CD4-positive, alpha-beta memory T cell (primary cell): ENCODE results near the gene ABHD1. TPM values are rescaled to one million over a fixed set of nuclear protein-coding genes. Genes with fewer than 3 reads are reported as not detected.

Experiments
- CTCF ChIA-PET: fragments of 350-600 bp; sonication (Branson Sonifier 250); formaldehyde crosslinking; loops from one replicate; lab custom pipeline; 2021; ENCODE audit warnings: inconsistent platforms; ENCODE audit not compliant: partially characterized antibody; lab: Charles Lee
- POLR2A ChIA-PET: fragments of 350-600 bp; sonication (Branson Sonifier 250); formaldehyde crosslinking; loops from one replicate; lab custom pipeline; 2021; ENCODE audit not compliant: partially characterized antibody; lab: Charles Lee
- DNase-seq, 5 donors: peaks; one replicate each; pipeline versions ENCODE4 v3.0.0 to v3.0.0-alpha.2; 2020 to 2022; ENCODE audit warnings: mixed read lengths in 1 of 5
- H3K27ac ChIP-seq: one replicate; pipeline ENCODE4 v1.7.0; 2013; ENCODE audit warnings: low read depth, low read length
- H3K27me3 ChIP-seq: 2 replicates; pipeline ENCODE4 v1.7.0; 2013; ENCODE audit warnings: mild to moderate bottlenecking, low read length, moderate library complexity; ENCODE audit not compliant: insufficient read depth
- H3K36me3 ChIP-seq: 2 replicates; pipeline ENCODE4 v1.7.0; 2013; ENCODE audit warnings: mild to moderate bottlenecking, low read length, moderate library complexity; ENCODE audit not compliant: insufficient read depth
- H3K4me1 ChIP-seq: 2 replicates; pipeline ENCODE4 v1.7.0; 2013; ENCODE audit warnings: mild to moderate bottlenecking, low read length, moderate library complexity; ENCODE audit not compliant: insufficient read depth
- H3K4me3 ChIP-seq, 2 donors: one replicate each; pipeline ENCODE4 v1.7.0; 2013; ENCODE audit warnings: low read length in 2 of 2, mild to moderate bottlenecking in 1 of 2
- H3K9me3 ChIP-seq, 2 donors: one replicate each; pipeline ENCODE4 v1.7.0; 2013; ENCODE audit warnings: low read length in 2 of 2, control low read depth in 1 of 2; ENCODE audit not compliant: control insufficient read depth in 1 of 2
- H3K27ac Mint-ChIP-seq, 7 donors: one replicate each; pipeline ENCODE4 v1.8.0; 2020 to 2021; ENCODE audit warnings: mixed read lengths in 7 of 7, mild to moderate bottlenecking in 6 of 7, inconsistent platforms in 3 of 7, moderate library complexity in 3 of 7
- H3K27me3 Mint-ChIP-seq, 2 donors: one replicate each; pipeline ENCODE4 v1.8.0; 2020 to 2021; ENCODE audit warnings: mixed read lengths in 2 of 2
- H3K36me3 Mint-ChIP-seq, 2 donors: one replicate each; pipeline ENCODE4 v1.8.0; 2020 to 2021; ENCODE audit warnings: mixed read lengths in 2 of 2, inconsistent platforms in 1 of 2, mild to moderate bottlenecking in 1 of 2
- H3K4me1 Mint-ChIP-seq, 4 donors: one replicate each; pipeline ENCODE4 v1.8.0; 2020 to 2021; ENCODE audit warnings: mixed read lengths in 4 of 4, mild to moderate bottlenecking in 1 of 4
- H3K4me3 Mint-ChIP-seq, 8 donors: one replicate each; pipeline ENCODE4 v1.8.0; 2020 to 2021; ENCODE audit warnings: mixed read lengths in 8 of 8, mild to moderate bottlenecking in 7 of 8, moderate library complexity in 6 of 8, inconsistent platforms in 3 of 8
- H3K9me3 Mint-ChIP-seq, 8 donors: one replicate each; pipeline ENCODE4 v1.8.0; 2020 to 2021; ENCODE audit warnings: mixed read lengths in 8 of 8, mild to moderate bottlenecking in 5 of 8, inconsistent platforms in 3 of 8, moderate library complexity in 1 of 8
- intact Hi-C: fragments of 100-400 bp; cut with micrococcal nuclease; formaldehyde crosslinking; loops from one replicate; pipeline ENCODE4 v1.15.1; 2023
- polyA plus RNA-seq, 2 donors: library from polyadenylated mRNA; unstranded; fragments of 300-500 nt; fragmentation: Illumina TruSeq; gene quantifications; one replicate each; pipeline ENCODE4 v1.2.3, GENCODE V29; 2021
- total RNA-seq, 2 experiments: library from RNA; stranded (reverse); gene quantifications; one replicate each; pipeline ENCODE4 v1.2.3, GENCODE V29; 2021

Gene ABHD1
- total and polyA plus RNA-seq, 4 experiments from 2014 or later = 0.49 to 2.1 (median 1.2) TPM

GRCh38 chr2:27078267-27079194 lies 45.1 kb upstream of the ABHD1 start, which contains the start of gene EMILIN1:
Gene EMILIN1 (plus strand): TSS chr2:27078615. CDS start chr2:27079066, 451 bp downstream.
- Histone ChIP-seq H3K27me3 (no peaks in the 10 kb centered on the region), H3K4me1 (peaks cover 48% of the 10 kb centered on the region), H3K36me3 (no peaks in the 10 kb centered on the region), H3K9me3 (no peaks in the 10 kb centered on the region), H3K4me3 (no peak within 1 kb of the TSS), H3K27ac (no peak within 1 kb of the TSS)
- Mint-ChIP-seq H3K4me3 (no peak within 1 kb of the TSS), H3K27me3 (peaks cover 0 to 2% of the 10 kb centered on the region in 2 donors), H3K9me3 (no peaks in the 10 kb centered on the region), H3K4me1 (peaks cover 27 to 50% (median 40%) of the 10 kb centered on the region in 4 donors), H3K36me3 (no peaks in the 10 kb centered on the region), H3K27ac (peak within 1 kb of the TSS in 2 of 7 donors; percentile 33 to 89)
- no peak for DNase-seq
- ChIA-PET POLR2A (interaction anchor here (1.0 to 18.9 kb wide), 3 partner anchors 18 to 56 kb away, joined by 3 to 402 read pairs (median 3); partner anchors contain the start of genes AGBL5 and PREB), CTCF (no interaction called here)
- intact Hi-C loops = no loop called here

- Histone ChIP-seq H3K27me3 (no peaks in the 10 kb centered on the region), H3K27ac (no peak overlapping the region), H3K4me3 (no peak overlapping the region), H3K9me3 (no peaks in the 10 kb centered on the region), H3K36me3 (no peaks in the 10 kb centered on the region), H3K4me1 (peaks cover 39% of the 10 kb centered on the region)
- H3K27me3 Mint-ChIP-seq = peaks cover 0 to 2% of the 10 kb centered on the region in 2 donors
- CTCF ChIA-PET = no interaction called here
- DNase-seq = no peak
- H3K36me3 Mint-ChIP-seq = no peaks in the 10 kb centered on the region
- intact Hi-C loops = loop anchor here (2.0 kb wide), 1 partner anchor 291 kb away; the partner anchor contains the start of genes EIF2B4 and SNX17
- no peak overlapping the region for H3K4me3 Mint-ChIP-seq
- H3K27ac Mint-ChIP-seq = peak overlapping the region in 1 of 7 donors; percentile 89
- no peaks in the 10 kb centered on the region for H3K9me3 Mint-ChIP-seq
- H3K4me1 Mint-ChIP-seq = peaks cover 23 to 43% (median 36%) of the 10 kb centered on the region in 4 donors
- POLR2A ChIA-PET = interaction anchor here (1.0 to 18.9 kb wide), 4 partner anchors 8 to 55 kb away, joined by 3 to 402 read pairs (median 95); partner anchors contain the start of genes AGBL5, OST4 and PREB
Measured at GRCh38 chr2:27079233-27080139, 44.1 kb upstream of the ABHD1 start.

GRCh38 chr2:27080140-27080469 lies 43.5 kb upstream of the ABHD1 start:
- Histone ChIP-seq H3K36me3 (no peaks in the 10 kb centered on the region), H3K9me3 (no peaks in the 10 kb centered on the region), H3K27me3 (no peaks in the 10 kb centered on the region), H3K4me1 (peaks cover 37% of the 10 kb centered on the region), H3K27ac (no peak overlapping the region), H3K4me3 (no peak overlapping the region)
- ChIA-PET CTCF (no interaction called here), POLR2A (interaction anchor here (2.6 to 18.9 kb wide), 3 partner anchors 9 to 47 kb away, joined by 10 to 402 read pairs (median 187); partner anchors contain the start of genes AGBL5, OST4 and TMEM214)
- peak overlapping the region in 3 of 7 donors; percentile 60 to 89 (median 70) for H3K27ac Mint-ChIP-seq
- peaks cover 0 to 2% of the 10 kb centered on the region in 2 donors for H3K27me3 Mint-ChIP-seq
- peak overlapping the region in 1 of 8 donors; percentile 43 for H3K4me3 Mint-ChIP-seq
- DNase-seq = no peak
- intact Hi-C loops = loop anchor here (2.0 kb wide), 1 partner anchor 291 kb away; the partner anchor contains the start of genes EIF2B4 and SNX17
- H3K9me3 Mint-ChIP-seq = no peaks in the 10 kb centered on the region
- no peaks in the 10 kb centered on the region for H3K36me3 Mint-ChIP-seq
- H3K4me1 Mint-ChIP-seq = peaks cover 17 to 42% (median 33%) of the 10 kb centered on the region in 4 donors

- Mint-ChIP-seq H3K27ac (peak overlapping the region in 5 of 7 donors; percentile 89 to 99 (median 98)), H3K4me1 (peaks cover 17 to 42% (median 32%) of the 10 kb centered on the region in 4 donors), H3K27me3 (peaks cover 0 to 2% of the 10 kb centered on the region in 2 donors), H3K36me3 (no peaks in the 10 kb centered on the region), H3K4me3 (peak overlapping the region in 1 of 8 donors; percentile 80), H3K9me3 (no peaks in the 10 kb centered on the region)
- H3K27me3 ChIP-seq = no peaks in the 10 kb centered on the region
- ChIA-PET POLR2A (interaction anchor here (0.9 to 18.9 kb wide), 6 partner anchors 9 to 131 kb away, joined by 3 to 402 read pairs (median 9); partner anchors contain the start of genes AGBL5, ATRAID, OST4 and SLC5A6), CTCF (interaction anchor here (1.0 to 8.4 kb wide), 3 partner anchors 8 to 118 kb away, joined by 4 to 46 read pairs (median 5); partner anchors contain the start of gene OST4)
- DNase-seq = no peak
- peak overlapping the region; percentile 54 for H3K27ac ChIP-seq
- H3K9me3 ChIP-seq = no peaks in the 10 kb centered on the region
- H3K4me3 ChIP-seq = no peak overlapping the region
- intact Hi-C loops = loop anchor here (2.0 kb wide), 1 partner anchor 290 kb away; the partner anchor contains the start of genes EIF2B4 and SNX17
- H3K36me3 ChIP-seq = no peaks in the 10 kb centered on the region
- H3K4me1 ChIP-seq = peaks cover 37% of the 10 kb centered on the region
Measured at GRCh38 chr2:27080603-27080936, 43.0 kb upstream of the ABHD1 start.

- no peaks in the 10 kb centered on the region for H3K9me3 Mint-ChIP-seq
- POLR2A ChIA-PET = interaction anchor here (0.6 to 18.9 kb wide), 10 partner anchors 11 to 346 kb away, joined by 4 to 402 read pairs (median 6); partner anchors contain the start of genes AGBL5, ATRAID, NRBP1 and OST4
- H3K27ac ChIP-seq = peak overlapping the region; percentile 54
- no peaks in the 10 kb centered on the region for H3K9me3 ChIP-seq
- H3K27me3 Mint-ChIP-seq = peaks cover 0 to 2% of the 10 kb centered on the region in 2 donors
- H3K36me3 ChIP-seq = no peaks in the 10 kb centered on the region
- peaks cover 17 to 41% (median 27%) of the 10 kb centered on the region in 4 donors for H3K4me1 Mint-ChIP-seq
- peak overlapping the region in 3 of 7 donors; percentile 89 to 97 (median 96) for H3K27ac Mint-ChIP-seq
- H3K4me1 ChIP-seq = peaks cover 38% of the 10 kb centered on the region
- H3K36me3 Mint-ChIP-seq = peaks cover 0 to 2% of the 10 kb centered on the region in 2 donors
- H3K4me3 Mint-ChIP-seq = peak overlapping the region in 3 of 8 donors; percentile 82 to 84 (median 83)
- DNase-seq = no peak
- intact Hi-C loops = loop anchor here (1.0 to 2.0 kb wide), 4 partner anchors 11 to 289 kb away; partner anchors contain the start of genes AGBL5, EIF2B4, OST4 and SNX17
- H3K27me3 ChIP-seq = no peaks in the 10 kb centered on the region
- peak overlapping the region in 1 of 2 donors; percentile 45 for H3K4me3 ChIP-seq
- CTCF ChIA-PET = interaction anchor here (1.2 to 8.4 kb wide), 4 partner anchors 9 to 120 kb away, joined by 4 to 46 read pairs (median 6); partner anchors contain the start of genes AGBL5 and OST4
Measured at GRCh38 chr2:27081984-27082772, 41.4 kb upstream of the ABHD1 start.
